Testis (tissue), 3 donors: ENCODE measurements around the gene SNAI3. TPM values are rescaled to one million over a fixed set of nuclear protein-coding genes. Genes with fewer than 3 reads are reported as not detected.

Experiments used
- DNase-seq: peaks from one replicate; pipeline ENCODE4 v3.0.0-alpha.2; 2019
- H3K27ac ChIP-seq, 2 donors: fragments of 200-600 bp; sonication (generic); one replicate each; pipeline ENCODE4 v1.5.1; 2019
- H3K27me3 ChIP-seq: fragments of 200-600 bp; sonication (generic); one replicate; pipeline ENCODE4 v1.5.1; 2019
- H3K36me3 ChIP-seq: fragments of 200-600 bp; sonication (generic); one replicate; pipeline ENCODE4 v1.5.1; 2017; ENCODE audit warnings: low read depth; ENCODE audit errors: missing control alignments
- H3K4me1 ChIP-seq: fragments of 200-600 bp; sonication (generic); one replicate; pipeline ENCODE4 v1.5.1; 2019
- H3K4me3 ChIP-seq, 2 donors: fragments of 200-600 bp; sonication (generic); one replicate each; pipeline ENCODE4 v1.5.1; 2017 to 2019
- H3K9me3 ChIP-seq: fragments of 200-600 bp; sonication (generic); one replicate; pipeline ENCODE4 v1.5.1; 2017
- CTCF ChIP-seq, 3 experiments: fragments of 450-650 bp in 2 of 3; fragments of 200-600 bp in 1 of 3; sonication (generic) in 1 of 3; IDR thresholded peaks; one replicate each; pipeline ENCODE4 v1.5.1; 2016 to 2019; ENCODE audit warnings: antibody characterized with exemption in 3 of 3, mild to moderate bottlenecking in 2 of 3, moderate library complexity in 1 of 3
- POLR2A ChIP-seq: fragments of 450-650 bp; IDR thresholded peaks from one replicate; pipeline ENCODE4 v1.6.1; 2017; ENCODE audit warnings: antibody characterized with exemption, mild to moderate bottlenecking, moderate library complexity
- WGBS, 2 donors: methylation state at CpG; one replicate each; pipeline ENCODE4 v1.1.5; 2018; 5-methylcytosine and 5-hydroxymethylcytosine counted together
- intact Hi-C: fragments of 100-400 bp; cut with DNase I; formaldehyde crosslinking; loops from one replicate; pipeline ENCODE4 v1.15.1; 2023; ENCODE audit warnings: low total_unique reads
- polyA plus RNA-seq: library from polyadenylated mRNA; stranded (reverse); fragments of 350-450 nt; fragmentation: Illumina TruSeq; extraction: RNeasy Lipid Tissue Mini Kit (QIAGEN cat#74804); gene quantifications from one replicate; pipeline ENCODE4 v1.2.3, GENCODE V29; 2014; ENCODE audit warnings: low read depth, low replicate concordance; ENCODE audit not compliant: insufficient read depth
- total RNA-seq, 2 donors: library from RNA; depleted of rRNA; stranded (reverse); fragments of >200 nt; gene quantifications; one replicate each; pipeline ENCODE4 v1.2.3, GENCODE V29; 2016

Gene SNAI3
- total and polyA plus RNA-seq, 3 donors from 2014 or later = 1.3 to 3.0 (median 2.5) TPM

- Histone ChIP-seq H3K4me3 (no peak overlapping the region), H3K36me3 (no peaks in the 10 kb centered on the region), H3K9me3 (no peaks in the 10 kb centered on the region), H3K27ac (no peak overlapping the region), H3K27me3 (no peaks in the 10 kb centered on the region), H3K4me1 (peaks cover 19% of the 10 kb centered on the region)
- DNase-seq = no peak
- 47 to 49% methylated on average over 28 of the region's 28 CpGs for WGBS, 2 donors
- intact Hi-C loops = no loop called here
- no peak for TF ChIP-seq CTCF (IDR thresholded peaks at IDR 0.05)
- no peak for TF ChIP-seq POLR2A
Measured at GRCh38 chr16:88688013-88688778, 1.9 kb upstream of the SNAI3 start.

- TF ChIP-seq CTCF (IDR thresholded peaks at IDR 0.05) (no peak), POLR2A (no peak)
- no peaks in the 10 kb centered on the region for H3K9me3 ChIP-seq
- WGBS, 2 donors = 59 to 83% methylated on average over 3 of the region's 3 CpGs
- intact Hi-C loops = no loop called here
- DNase-seq = no peak
- H3K27ac ChIP-seq = no peak overlapping the region
- H3K4me1 ChIP-seq = peaks cover 19% of the 10 kb centered on the region
- H3K36me3 ChIP-seq = no peaks in the 10 kb centered on the region
- H3K4me3 ChIP-seq = no peak overlapping the region
- H3K27me3 ChIP-seq = no peaks in the 10 kb centered on the region
Measured at GRCh38 chr16:88687676-88688012, 1.3 kb upstream of the SNAI3 start.

DNA sequence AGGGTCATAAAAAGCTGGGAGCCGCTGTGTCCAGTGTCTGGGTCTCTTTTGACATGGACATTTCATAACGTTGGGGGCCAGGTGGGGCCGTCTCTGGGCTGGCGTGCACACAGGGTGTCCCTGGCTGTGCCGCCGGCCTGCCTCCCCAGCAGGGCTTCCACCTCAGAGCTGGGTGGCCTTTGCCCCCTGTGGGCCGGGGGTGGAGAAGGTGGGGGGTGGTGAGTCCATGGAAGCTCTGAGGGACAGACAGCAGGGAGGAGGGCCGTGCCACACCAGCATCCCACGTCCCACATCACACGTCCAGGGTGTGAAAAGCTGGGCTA is 908 bp upstream of the SNAI3 start:
- intact Hi-C loops = no loop called here
- Histone ChIP-seq H3K4me1 (peaks cover 19% of the 10 kb centered on the region), H3K27me3 (no peaks in the 10 kb centered on the region), H3K36me3 (no peaks in the 10 kb centered on the region), H3K27ac (no peak overlapping the region), H3K4me3 (no peak overlapping the region), H3K9me3 (no peaks in the 10 kb centered on the region)
- no peak for DNase-seq
- WGBS, 2 donors = 51 to 60% methylated on average over 10 of the region's 10 CpGs
- TF ChIP-seq CTCF (IDR thresholded peaks at IDR 0.05) (no peak), POLR2A (no peak)

DNA sequence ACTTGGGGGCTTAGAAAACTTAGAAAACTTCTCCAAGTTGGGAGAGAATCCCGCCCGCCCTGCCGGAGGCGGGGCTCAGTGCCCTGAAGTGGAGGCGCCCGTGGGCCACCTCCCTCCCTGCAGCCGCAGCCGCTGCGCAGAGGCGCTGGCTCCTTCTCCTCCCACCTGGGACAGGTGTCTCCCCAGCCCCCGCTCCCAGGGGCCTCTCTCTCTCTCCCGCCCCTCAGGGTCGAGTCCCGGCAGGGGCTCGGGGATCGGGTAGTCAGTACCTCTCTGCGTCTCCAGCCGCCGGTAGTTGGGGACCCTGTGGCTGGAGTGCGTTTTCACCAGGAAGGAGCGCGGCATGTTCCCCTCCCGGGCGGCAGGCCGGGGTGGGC is 257 bp downstream of the SNAI3 start:
- H3K36me3 ChIP-seq = no peaks in the 10 kb centered on the region
- H3K4me3 ChIP-seq = peak overlapping the region; percentile 44 to 48
- peaks cover 19% of the 10 kb centered on the region for H3K4me1 ChIP-seq
- 0 to 1% methylated on average over 6 to 25 of the region's 25 CpGs for WGBS, 2 donors
- H3K27ac ChIP-seq = no peak overlapping the region
- no peaks in the 10 kb centered on the region for H3K9me3 ChIP-seq
- DNase-seq = no peak
- TF ChIP-seq POLR2A (no peak), CTCF (IDR thresholded peaks at IDR 0.05) (no peak)
- no peaks in the 10 kb centered on the region for H3K27me3 ChIP-seq
- intact Hi-C loops = no loop called here
